Kidney (tissue), 14 donors: ENCODE data around the gene EIF6. TPM values are rescaled to one million over a fixed set of nuclear protein-coding genes. Genes with fewer than 3 reads are reported as not detected.

ENCODE experiments used
- DNase-seq, 5 donors: peaks; one replicate each; pipeline ENCODE4 v3.0.0-alpha.2; 2013 to 2020
- FAIRE-seq: peaks from 2 replicates; lab custom pipeline; 2012; peaks lifted over from hg19 to GRCh38; lab: Jason Lieb, UNC
- H3K27ac ChIP-seq, 2 donors: one replicate each; pipeline ENCODE4 v1.7.0; 2013; ENCODE audit warnings: low read depth in 2 of 2, low read length in 2 of 2, inconsistent platforms in 1 of 2
- H3K27me3 ChIP-seq: one replicate; pipeline ENCODE4 v1.7.1; 2013; ENCODE audit warnings: low read length, inconsistent platforms; ENCODE audit not compliant: control insufficient read depth, insufficient read depth
- H3K36me3 ChIP-seq, 3 donors: one replicate each; pipeline versions ENCODE4 v1.7.0 to v1.7.1; 2013; ENCODE audit warnings: low read length in 3 of 3, control low read depth in 1 of 3, inconsistent platforms in 1 of 3; ENCODE audit not compliant: insufficient read depth in 3 of 3, control insufficient read depth in 2 of 3
- H3K4me1 ChIP-seq, 3 donors: one replicate each; pipeline versions ENCODE4 v1.7.0 to v1.7.1; 2013; ENCODE audit warnings: low read length in 3 of 3, inconsistent platforms in 1 of 3, low read depth in 1 of 3; ENCODE audit not compliant: control insufficient read depth in 2 of 3, insufficient read depth in 2 of 3
- H3K4me3 ChIP-seq, 3 donors: one replicate each; pipeline versions ENCODE4 v1.7.0 to v1.8.1; 2013; ENCODE audit warnings: low read length in 3 of 3, control low read depth in 1 of 3, inconsistent platforms in 1 of 3
- H3K9ac ChIP-seq, 3 donors: one replicate each; pipeline versions ENCODE4 v1.7.0 to v1.7.1; 2013; ENCODE audit warnings: low read length in 3 of 3, control low read depth in 1 of 3, inconsistent platforms in 1 of 3
- H3K9me3 ChIP-seq, 3 donors: one replicate each; pipeline versions ENCODE4 v1.7.0 to v1.7.1; 2013; ENCODE audit warnings: low read length in 3 of 3, control low read depth in 1 of 3, inconsistent platforms in 1 of 3; ENCODE audit not compliant: control insufficient read depth in 2 of 3, insufficient read depth in 1 of 3
- intact Hi-C: fragments of 100-400 bp; cut with DNase I; formaldehyde crosslinking; loops from one replicate; pipeline ENCODE4 v1.11.1; 2022
- polyA plus RNA-seq: library from polyadenylated mRNA; stranded (reverse); fragments of 350-450 nt; fragmentation: Illumina TruSeq; extraction: RNeasy Lipid Tissue Mini Kit (QIAGEN cat#74804); gene quantifications from one replicate; pipeline ENCODE4 v1.2.3, GENCODE V29; 2014; ENCODE audit warnings: low read depth, low replicate concordance; ENCODE audit not compliant: insufficient read depth
- total RNA-seq: library from RNA; stranded (reverse); fragmentation: NEBNext Ultra II Directional; extraction: Animal tissue kit (Norgen Biotek cat#: 25700); gene quantifications from one replicate; pipeline ENCODE4 v1.2.1, GENCODE V29; 2021
- TF ChIP-seq, protein P1 (sequence below): IDR thresholded peaks from 3 replicates; pipeline ENCODE4 v1.5.1; 2012; ENCODE audit warnings: mild to moderate bottlenecking, moderate library complexity, borderline replicate concordance; ENCODE audit not compliant: insufficient read depth; ENCODE audit errors: extremely low read depth
- donor health status: control.
- donor health status: control.
- donor health status: control.
- donor health status: control.
- donor health status: control.
- donor health status: DM: yes; HTN: yes; CAD: no.
- donor health status: Normal renal cell carcinoma (clear cell type).

EIF6 gene
- total and polyA plus RNA-seq, 2 donors from 2014 or later = 114 to 254 TPM

GRCh38 chr20:35269055-35269781 is 15.4 kb downstream of the EIF6 start:
- Histone ChIP-seq H3K9me3 (no peaks in the 10 kb centered on the region), H3K27ac (peak overlapping the region; percentile 86 to 91), H3K4me1 (peaks cover 0 to 29% (median 22%) of the 10 kb centered on the region in 3 donors), H3K27me3 (no peaks in the 10 kb centered on the region), H3K4me3 (no peak overlapping the region), H3K36me3 (peaks cover 0 to 30% (median 8%) of the 10 kb centered on the region in 3 donors), H3K9ac (peak overlapping the region in 2 of 3 donors; percentile 6 to 59)
- intact Hi-C loops = no loop called here
- FAIRE-seq = no peak
- DNase-seq = peak; percentile 72 to 90 (median 80)
- TF ChIP-seq, protein P1, sequence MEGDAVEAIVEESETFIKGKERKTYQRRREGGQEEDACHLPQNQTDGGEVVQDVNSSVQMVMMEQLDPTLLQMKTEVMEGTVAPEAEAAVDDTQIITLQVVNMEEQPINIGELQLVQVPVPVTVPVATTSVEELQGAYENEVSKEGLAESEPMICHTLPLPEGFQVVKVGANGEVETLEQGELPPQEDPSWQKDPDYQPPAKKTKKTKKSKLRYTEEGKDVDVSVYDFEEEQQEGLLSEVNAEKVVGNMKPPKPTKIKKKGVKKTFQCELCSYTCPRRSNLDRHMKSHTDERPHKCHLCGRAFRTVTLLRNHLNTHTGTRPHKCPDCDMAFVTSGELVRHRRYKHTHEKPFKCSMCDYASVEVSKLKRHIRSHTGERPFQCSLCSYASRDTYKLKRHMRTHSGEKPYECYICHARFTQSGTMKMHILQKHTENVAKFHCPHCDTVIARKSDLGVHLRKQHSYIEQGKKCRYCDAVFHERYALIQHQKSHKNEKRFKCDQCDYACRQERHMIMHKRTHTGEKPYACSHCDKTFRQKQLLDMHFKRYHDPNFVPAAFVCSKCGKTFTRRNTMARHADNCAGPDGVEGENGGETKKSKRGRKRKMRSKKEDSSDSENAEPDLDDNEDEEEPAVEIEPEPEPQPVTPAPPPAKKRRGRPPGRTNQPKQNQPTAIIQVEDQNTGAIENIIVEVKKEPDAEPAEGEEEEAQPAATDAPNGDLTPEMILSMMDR = peak; percentile 73

GRCh38 chr20:35267092-35267491 is 17.5 kb downstream of the EIF6 start:
- Histone ChIP-seq H3K4me1 (peaks cover 0 to 38% (median 28%) of the 10 kb centered on the region in 3 donors), H3K27ac (peak overlapping the region in 1 of 2 donors; percentile 84), H3K4me3 (no peak overlapping the region), H3K9me3 (no peaks in the 10 kb centered on the region), H3K27me3 (no peaks in the 10 kb centered on the region), H3K36me3 (peaks cover 0 to 23% (median 6%) of the 10 kb centered on the region in 3 donors), H3K9ac (no peak overlapping the region)
- FAIRE-seq (no peak), DNase-seq (no peak)
- intact Hi-C loops = no loop called here
- TF ChIP-seq, protein P1 = no peak

DNA sequence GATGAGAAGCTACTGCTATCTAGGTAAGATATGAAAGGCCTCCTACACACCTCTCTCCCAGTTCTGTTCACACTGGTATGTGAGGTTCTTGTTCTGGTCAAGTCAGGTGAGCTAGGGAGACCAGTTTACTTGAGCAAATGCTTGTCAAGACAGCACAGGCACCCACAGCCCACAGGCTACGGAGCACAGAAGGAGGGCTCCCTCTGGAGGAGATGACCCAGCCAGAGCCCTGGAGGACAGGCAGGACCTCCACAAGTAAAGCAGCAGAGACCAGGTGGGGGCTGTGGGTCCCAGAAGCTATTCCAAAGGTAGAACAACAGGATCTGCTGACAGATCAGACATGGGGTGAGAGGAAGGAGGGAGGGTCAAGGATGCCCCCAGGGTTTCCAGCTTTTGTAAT is 19.8 kb downstream of the EIF6 start:
- intact Hi-C loops = no loop called here
- DNase-seq (peak in 1 of 5 donors; percentile 26), FAIRE-seq (no peak)
- H3K9me3 ChIP-seq = no peaks in the 10 kb centered on the region
- peak overlapping the region; percentile 78 to 100 for H3K27ac ChIP-seq
- H3K36me3 ChIP-seq = peaks cover 0 to 7% (median 4%) of the 10 kb centered on the region in 3 donors
- H3K4me3 ChIP-seq = peak overlapping the region in 2 of 3 donors; percentile 19 to 28
- TF ChIP-seq, protein P1 = peak; percentile 13
- peak overlapping the region in 1 of 3 donors; percentile 59 for H3K9ac ChIP-seq
- H3K4me1 ChIP-seq = peaks cover 0 to 42% (median 29%) of the 10 kb centered on the region in 3 donors
- no peaks in the 10 kb centered on the region for H3K27me3 ChIP-seq
